Choroid plexus epithelial cell (primary cell): ENCODE data around the gene CFAP410.

Experiments
- DNase-seq: peaks from one replicate; pipeline ENCODE4 v3.0.0-alpha.2; 2010; ENCODE audit warnings: low read depth
- H3K4me3 ChIP-seq: 2 replicates; pipeline ENCODE4 v1.5.1; 2011; ENCODE audit warnings: low read depth, mild to moderate bottlenecking, control low read depth, low read length, moderate library complexity
- TF ChIP-seq, protein P1 (sequence below): conservative IDR thresholded peaks from 2 replicates; pipeline ENCODE4 v1.5.1; 2011; ENCODE audit warnings: low read depth, mild to moderate bottlenecking, control low read depth, inconsistent platforms, low read length, moderate library complexity

The CFAP410 gene

DNA sequence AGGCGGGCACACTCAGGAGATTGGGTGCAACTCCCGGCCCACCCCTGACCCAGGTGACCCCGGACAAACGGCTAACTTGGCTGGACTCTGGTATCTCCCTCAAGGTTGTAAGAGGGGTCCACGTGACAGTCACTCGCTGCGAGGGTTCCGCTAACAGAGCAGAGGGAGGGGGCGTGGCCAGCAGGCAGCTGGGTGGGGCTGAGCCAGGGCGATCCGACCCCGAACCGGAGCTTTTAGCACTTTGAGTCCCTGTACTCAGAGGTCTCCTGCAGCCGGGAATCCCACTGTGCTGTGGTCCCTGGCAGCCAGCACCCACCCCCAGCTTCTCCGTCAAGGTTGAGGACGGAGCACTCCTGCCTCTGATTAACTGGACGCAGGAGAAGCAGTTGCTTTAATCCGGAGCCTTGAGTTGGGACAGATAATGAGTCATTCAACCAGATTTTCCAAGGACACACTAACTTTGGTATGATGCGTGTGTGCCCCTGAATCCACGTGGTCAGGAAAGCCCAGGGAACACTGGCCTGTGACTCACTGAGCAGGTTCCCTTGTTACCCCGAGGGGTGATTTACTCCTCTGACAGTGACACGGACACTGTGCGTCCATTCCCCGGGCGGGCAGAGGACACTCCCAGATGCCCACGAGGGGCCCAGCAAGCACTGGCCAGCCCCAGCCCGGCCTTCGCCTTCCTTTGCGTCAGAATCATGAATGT, 31.0 kb upstream of the CFAP410 start:
- TF ChIP-seq, protein P1, sequence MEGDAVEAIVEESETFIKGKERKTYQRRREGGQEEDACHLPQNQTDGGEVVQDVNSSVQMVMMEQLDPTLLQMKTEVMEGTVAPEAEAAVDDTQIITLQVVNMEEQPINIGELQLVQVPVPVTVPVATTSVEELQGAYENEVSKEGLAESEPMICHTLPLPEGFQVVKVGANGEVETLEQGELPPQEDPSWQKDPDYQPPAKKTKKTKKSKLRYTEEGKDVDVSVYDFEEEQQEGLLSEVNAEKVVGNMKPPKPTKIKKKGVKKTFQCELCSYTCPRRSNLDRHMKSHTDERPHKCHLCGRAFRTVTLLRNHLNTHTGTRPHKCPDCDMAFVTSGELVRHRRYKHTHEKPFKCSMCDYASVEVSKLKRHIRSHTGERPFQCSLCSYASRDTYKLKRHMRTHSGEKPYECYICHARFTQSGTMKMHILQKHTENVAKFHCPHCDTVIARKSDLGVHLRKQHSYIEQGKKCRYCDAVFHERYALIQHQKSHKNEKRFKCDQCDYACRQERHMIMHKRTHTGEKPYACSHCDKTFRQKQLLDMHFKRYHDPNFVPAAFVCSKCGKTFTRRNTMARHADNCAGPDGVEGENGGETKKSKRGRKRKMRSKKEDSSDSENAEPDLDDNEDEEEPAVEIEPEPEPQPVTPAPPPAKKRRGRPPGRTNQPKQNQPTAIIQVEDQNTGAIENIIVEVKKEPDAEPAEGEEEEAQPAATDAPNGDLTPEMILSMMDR, result no peak
- peak; percentile 3 for DNase-seq
- no peak overlapping the region for H3K4me3 ChIP-seq

DNA sequence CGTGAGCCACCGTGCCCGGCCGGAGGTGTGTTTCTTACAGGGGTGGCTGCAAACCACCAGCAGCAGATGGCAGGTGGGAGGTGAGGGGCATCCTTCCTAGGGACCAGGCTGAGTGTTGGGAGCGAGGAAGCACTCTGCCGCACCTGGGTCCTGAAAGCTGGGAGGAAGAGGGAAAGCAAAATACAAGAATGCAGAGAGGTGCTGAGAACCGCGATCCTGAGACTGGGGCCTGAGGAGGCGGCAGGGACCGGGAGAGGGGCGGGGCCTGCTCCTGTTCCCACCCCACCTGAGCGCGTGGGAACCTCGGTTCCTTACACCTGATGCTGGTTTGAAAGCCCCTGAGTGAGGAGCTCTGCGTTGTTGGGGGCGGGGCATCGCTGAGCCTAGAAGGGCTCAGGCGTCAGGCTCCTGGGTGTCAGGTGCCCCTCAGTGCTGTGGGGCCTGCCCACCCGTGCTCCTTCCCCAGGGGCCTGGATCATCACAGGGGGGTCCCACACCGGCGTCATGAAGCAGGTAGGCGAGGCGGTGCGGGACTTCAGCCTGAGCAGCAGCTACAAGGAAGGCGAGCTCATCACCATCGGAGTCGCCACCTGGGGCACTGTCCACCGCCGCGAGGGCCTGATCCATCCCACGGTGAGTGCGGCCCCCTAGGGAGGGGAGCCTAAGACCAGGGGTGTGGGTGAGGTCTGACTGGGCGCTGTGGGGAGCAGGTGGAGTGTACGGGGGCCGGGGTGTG, 29.7 kb upstream of the CFAP410 start:
- no peak for DNase-seq
- H3K4me3 ChIP-seq, result no peak overlapping the region
- TF ChIP-seq, protein P1, result no peak

DNA sequence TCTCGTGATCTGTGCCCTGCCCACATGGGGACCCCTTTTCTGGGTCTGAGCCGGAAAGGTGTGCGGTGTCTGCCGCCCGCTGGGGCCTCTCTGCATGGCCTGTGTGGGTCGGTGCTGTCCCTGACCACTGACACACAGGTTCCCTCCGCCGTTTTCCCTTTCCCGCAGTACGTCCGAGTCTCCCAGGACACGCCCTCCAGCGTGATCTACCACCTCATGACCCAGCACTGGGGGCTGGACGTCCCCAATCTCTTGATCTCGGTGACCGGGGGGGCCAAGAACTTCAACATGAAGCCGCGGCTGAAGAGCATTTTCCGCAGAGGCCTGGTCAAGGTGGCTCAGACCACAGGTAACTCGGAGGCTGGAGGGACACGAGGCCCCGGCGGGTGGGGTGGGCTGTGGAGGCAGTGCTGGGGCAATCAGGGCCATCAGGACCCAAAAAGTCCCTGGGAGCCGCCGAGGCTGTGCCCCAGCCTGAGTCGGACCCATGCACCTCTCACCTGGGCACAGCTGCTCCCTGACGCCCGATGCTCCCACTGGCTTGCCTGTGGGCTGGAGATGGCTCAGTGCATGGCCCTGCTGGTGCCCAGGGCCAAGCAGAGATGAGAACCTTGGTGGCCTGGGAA, 27.5 kb upstream of the CFAP410 start:
- TF ChIP-seq, protein P1, result no peak
- H3K4me3 ChIP-seq, result no peak overlapping the region
- DNase-seq, result no peak

DNA sequence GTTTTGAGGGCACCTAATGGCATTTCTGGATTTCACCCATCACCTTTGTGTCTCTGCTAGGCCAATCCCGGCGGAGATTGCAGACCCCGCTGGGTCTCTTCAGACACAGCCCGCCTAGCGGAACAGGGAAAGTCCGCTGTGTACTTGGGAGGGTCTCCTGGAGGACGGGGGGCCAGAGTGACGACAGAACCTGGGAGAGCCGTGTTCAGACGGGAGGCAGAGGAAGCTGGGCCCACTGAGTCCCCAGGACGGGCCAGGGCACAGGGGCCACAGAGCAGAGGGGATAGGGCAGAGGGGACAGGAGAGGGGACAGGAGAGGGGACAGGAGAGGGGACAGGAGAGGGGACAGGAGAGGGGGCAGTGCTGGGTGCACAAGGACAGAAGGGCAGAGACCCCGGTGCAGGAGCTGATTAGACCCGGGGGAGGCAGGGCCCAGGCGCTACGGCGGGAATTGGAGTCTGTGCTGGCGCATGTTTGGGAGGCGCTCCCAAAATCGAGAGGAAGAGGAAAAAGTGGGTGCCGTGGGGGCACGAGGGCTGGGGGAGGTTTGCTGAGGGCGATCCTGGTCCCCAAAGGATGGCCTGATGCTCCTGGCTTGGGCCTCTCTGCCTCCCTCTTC, 26.9 kb upstream of the CFAP410 start:
- TF ChIP-seq, protein P1, result no peak
- DNase-seq, result no peak

DNA sequence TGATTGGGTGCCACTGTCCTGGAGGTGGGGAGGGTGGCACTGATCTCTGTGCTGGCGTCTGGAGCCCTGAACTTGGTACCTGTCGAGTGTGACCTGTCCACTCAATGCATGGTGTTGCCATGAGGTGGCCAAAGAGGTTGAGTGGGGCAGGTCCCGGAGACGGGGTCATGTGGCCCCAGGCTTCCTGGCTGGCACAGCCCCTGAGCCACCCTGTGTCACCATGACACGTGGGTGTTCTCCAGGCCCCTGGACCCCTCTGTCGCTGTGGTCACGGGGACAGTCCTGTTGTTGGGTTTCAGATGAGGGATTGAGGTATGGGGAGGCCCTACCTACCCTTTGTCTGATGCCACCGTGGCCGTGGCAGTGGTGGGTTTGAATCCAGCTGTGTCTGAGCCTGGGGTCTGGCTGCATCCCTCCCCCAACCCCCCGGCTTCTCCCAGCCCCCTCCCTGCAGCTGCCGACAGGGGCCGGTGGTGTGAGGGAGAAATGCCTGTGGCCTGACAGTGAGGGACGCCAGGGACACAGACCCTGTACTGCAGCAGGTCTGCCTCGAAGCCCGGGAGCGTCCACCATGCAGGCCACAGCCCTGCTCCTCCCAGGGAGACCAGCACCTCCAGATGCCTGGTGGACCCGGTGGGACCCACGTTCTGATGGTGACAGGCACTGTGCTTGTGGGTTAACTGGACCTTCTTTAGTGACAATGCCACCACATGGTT, 26.2 kb upstream of the CFAP410 start:
- DNase-seq, result no peak
- no peak overlapping the region for H3K4me3 ChIP-seq
- TF ChIP-seq, protein P1, result no peak

More for the DNA sequence above, 26.9 kb upstream of the CFAP410 start:
- H3K4me3 ChIP-seq, result no peak overlapping the region

DNA sequence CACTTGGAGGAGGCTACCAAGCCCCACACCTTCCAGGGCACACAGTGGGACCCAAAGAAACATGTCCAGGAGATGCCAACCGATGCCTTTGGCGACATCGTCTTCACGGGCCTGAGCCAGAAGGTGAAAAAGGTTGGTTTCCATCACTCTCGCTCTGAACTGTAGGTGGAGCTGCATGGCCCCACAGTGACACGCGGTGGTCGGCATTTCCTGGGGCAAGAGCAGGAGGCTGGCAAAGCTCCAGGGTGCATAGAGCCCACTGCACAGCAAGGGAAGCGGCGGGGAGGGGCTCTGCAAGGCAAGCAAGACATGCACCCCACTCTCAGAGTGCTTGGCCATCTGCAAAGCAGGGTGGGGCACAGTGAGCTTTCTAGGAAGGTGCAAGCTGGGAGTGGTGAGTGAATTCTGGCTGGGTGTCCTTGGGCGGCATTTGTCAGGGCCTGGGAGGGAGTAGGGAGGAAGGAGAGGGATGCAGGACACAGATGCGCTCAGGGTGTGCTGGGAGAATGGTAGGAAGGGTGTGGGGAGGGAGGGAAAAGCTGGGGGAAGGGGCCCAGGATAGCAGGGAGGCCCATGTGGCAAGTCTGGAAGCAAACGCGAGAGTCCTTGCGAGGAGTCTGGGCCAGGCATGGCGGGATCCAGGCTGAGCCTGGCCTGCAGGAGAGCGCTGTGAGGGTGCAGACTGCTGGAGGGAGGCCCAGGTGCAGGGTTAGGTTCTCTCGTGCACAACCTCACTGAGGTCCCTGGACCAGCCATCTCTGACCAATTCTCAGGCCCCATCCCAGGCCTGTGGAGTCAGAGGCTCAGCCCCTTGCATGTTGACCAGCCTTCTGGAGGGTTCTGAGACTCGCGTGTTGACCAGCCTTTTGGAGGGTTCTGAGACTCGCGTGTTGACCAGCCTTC, 25.2 kb upstream of the CFAP410 start:
- TF ChIP-seq, protein P1, result no peak
- no peak for DNase-seq
- H3K4me3 ChIP-seq, result no peak overlapping the region
